Right lobe of liver (tissue), 6 donors: ENCODE measurements around the gene ZSCAN10. TPM values are rescaled to one million over a fixed set of nuclear protein-coding genes. Genes with fewer than 3 reads are reported as not detected.

Experiments used
- ATAC-seq, 4 donors: fragments of 200-7000 bp; cut with Tn5 transposase; one replicate each; pipeline ENCODE4 v1.9.1; 2020; ENCODE audit warnings: mild to moderate bottlenecking in 4 of 4, moderate library complexity in 4 of 4
- DNase-seq, 3 donors: peaks; one replicate each; pipeline ENCODE4 v3.0.0-alpha.2; 2020
- H3K27ac ChIP-seq, 3 donors: fragments of 200-600 bp; one replicate each; pipeline ENCODE4 v1.8.0; 2022
- H3K27me3 ChIP-seq, 2 donors: fragments of 200-600 bp; one replicate each; pipeline ENCODE4 v1.8.0; 2022
- H3K36me3 ChIP-seq, 4 donors: fragments of 200-600 bp; sonication (generic) in 1 of 4; one replicate each; pipeline versions ENCODE4 v1.5.1 to v1.8.0; 2017 to 2022; ENCODE audit warnings: control low read depth in 1 of 4
- H3K4me1 ChIP-seq, 4 donors: fragments of 200-600 bp; sonication (generic) in 1 of 4; one replicate each; pipeline versions ENCODE4 v1.5.1 to v1.8.0; 2017 to 2022; ENCODE audit warnings: control low read depth in 1 of 4
- H3K4me3 ChIP-seq, 3 donors: fragments of 200-600 bp; one replicate each; pipeline ENCODE4 v1.8.0; 2022
- H3K9me3 ChIP-seq, 4 donors: fragments of 200-600 bp; sonication (generic) in 1 of 4; one replicate each; pipeline versions ENCODE4 v1.5.1 to v1.8.0; 2017 to 2022; ENCODE audit warnings: control low read depth in 1 of 4
- CTCF ChIP-seq, 4 donors: fragments of 200-600 bp in 3 of 4; fragments of 450-650 bp in 1 of 4; IDR thresholded peaks; one replicate each; pipeline versions ENCODE4 v1.5.1 to v1.8.0; 2016 to 2022; ENCODE audit warnings: antibody characterized with exemption in 4 of 4, mild to moderate bottlenecking in 2 of 4
- POLR2A ChIP-seq: fragments of 450-650 bp; IDR thresholded peaks from one replicate; pipeline ENCODE4 v1.6.1; 2017; ENCODE audit warnings: antibody characterized with exemption, mild to moderate bottlenecking
- WGBS: methylation state at CpG from one replicate; pipeline ENCODE4 v1.1.6; 2018; ENCODE audit warnings: low coverage, low lambda C conversion rate; ENCODE audit not compliant: insufficient coverage; ENCODE audit errors: missing lambda C conversion rate; 5-methylcytosine and 5-hydroxymethylcytosine counted together
- intact Hi-C, 2 donors: fragments of 100-400 bp; cut with DNase I; formaldehyde crosslinking; loops; one replicate each; pipeline versions ENCODE4 v1.11.2 to v1.14.1; 2022
- total RNA-seq, 6 experiments: library from RNA; depleted of rRNA in 2 of 6; stranded (reverse); fragments of >200 nt in 2 of 6; fragmentation: NEBNext Ultra II Directional in 3 of 6; extraction: Animal tissue kit (Norgen Biotek cat#: 25700) in 3 of 6; gene quantifications; one replicate each; pipeline versions ENCODE4 v1.1.0 to v1.2.4, GENCODE V29; 2016 to 2023
- donor health status: DM: no; HTN: yes; CAD: no.
- donor health status: DM: no; HTN: no; CAD: no.
- donor health status: DM: no; HTN: no; CAD: no.
- donor health status: DM: no; HTN: yes; CAD: no.
- donor health status: DM: no; HTN: yes; CAD: no.

Gene ZSCAN10
- total RNA-seq, 6 experiments from 2014 or later = not detected

- DNase-seq = no peak
- Histone ChIP-seq H3K9me3 (no peaks in the 10 kb centered on the region), H3K27ac (no peak overlapping the region), H3K4me3 (no peak overlapping the region), H3K36me3 (no peaks in the 10 kb centered on the region), H3K27me3 (no peaks in the 10 kb centered on the region), H3K4me1 (no peaks in the 10 kb centered on the region)
- no peak for ATAC-seq
- TF ChIP-seq POLR2A (no peak), CTCF (IDR thresholded peaks at IDR 0.05) (no peak)
- WGBS = no CpG with 5 or more reads among the region's 20 CpGs
- intact Hi-C loops = no loop called here
Measured at GRCh38 chr16:3092501-3092941, 6.6 kb downstream of the ZSCAN10 start.

- Histone ChIP-seq H3K9me3 (no peaks in the 10 kb centered on the region), H3K27me3 (no peaks in the 10 kb centered on the region), H3K4me1 (no peaks in the 10 kb centered on the region), H3K4me3 (no peak overlapping the region), H3K36me3 (no peaks in the 10 kb centered on the region), H3K27ac (no peak overlapping the region)
- TF ChIP-seq CTCF (IDR thresholded peaks at IDR 0.05) (no peak), POLR2A (no peak)
- intact Hi-C loops = no loop called here
- ATAC-seq = no peak
- 78% methylated on average over 3 of the region's 8 CpGs for WGBS
- no peak for DNase-seq
Measured at GRCh38 chr16:3091551-3091950, 7.5 kb downstream of the ZSCAN10 start.

- no peak overlapping the region for H3K4me3 ChIP-seq
- peak in 1 of 3 donors; percentile 45 for DNase-seq
- no peak overlapping the region for H3K27ac ChIP-seq
- no peaks in the 10 kb centered on the region for H3K36me3 ChIP-seq
- 86% methylated on average over 5 of the region's 81 CpGs for WGBS
- intact Hi-C loops = no loop called here
- no peak for ATAC-seq
- no peaks in the 10 kb centered on the region for H3K4me1 ChIP-seq
- TF ChIP-seq POLR2A (no peak), CTCF (IDR thresholded peaks at IDR 0.05) (no peak)
- no peaks in the 10 kb centered on the region for H3K9me3 ChIP-seq
- no peaks in the 10 kb centered on the region for H3K27me3 ChIP-seq
Measured at GRCh38 chr16:3089717-3090592, 9.1 kb downstream of the ZSCAN10 start.

- H3K27ac ChIP-seq = no peak overlapping the region
- no peaks in the 10 kb centered on the region for H3K36me3 ChIP-seq
- TF ChIP-seq POLR2A (no peak), CTCF (IDR thresholded peaks at IDR 0.05) (no peak)
Measured at GRCh38 chr16:3088925-3089716, 10.0 kb downstream of the ZSCAN10 start.

More at GRCh38 chr16:3088925-3089716, 10.0 kb downstream of the ZSCAN10 start:
- no peaks in the 10 kb centered on the region for H3K27me3 ChIP-seq
- no peak overlapping the region for H3K4me3 ChIP-seq
- intact Hi-C loops = no loop called here
- 60% methylated on average over 3 of the region's 71 CpGs for WGBS
- DNase-seq = peak in 1 of 3 donors; percentile 44
- no peaks in the 10 kb centered on the region for H3K4me1 ChIP-seq
- H3K9me3 ChIP-seq = no peaks in the 10 kb centered on the region
- ATAC-seq = no peak
